Stomach (tissue), 19 donors: Measurements from ENCODE around the gene NXPH3. TPM values are rescaled to one million over a fixed set of nuclear protein-coding genes. Genes with fewer than 3 reads are reported as not detected.
A peak's percentile ranks its signal among the peaks of the same experiment; 100 is the strongest.

ENCODE experiments used
- DNase-seq, 2 donors: peaks; one replicate each; pipeline versions ENCODE4 v3.0.0 to v3.0.0-alpha.2; 2013 to 2019
- H3K27ac ChIP-seq, 5 donors: fragments of 200-600 bp in 4 of 5; sonication (generic) in 4 of 5; one replicate each; pipeline ENCODE4 v1.5.1; 2013 to 2019; ENCODE audit warnings: mild to moderate bottlenecking in 1 of 5, moderate library complexity in 1 of 5
- H3K27me3 ChIP-seq, 3 donors: fragments of 200-600 bp; sonication (generic); one replicate each; pipeline ENCODE4 v1.5.1; 2017 to 2019; ENCODE audit warnings: mixed run types in 1 of 3
- H3K36me3 ChIP-seq, 4 donors: fragments of 200-600 bp; sonication (generic); 1 replicate in 3 of 4; 2 replicates in 1 of 4; pipeline ENCODE4 v1.5.1; 2016 to 2019
- H3K4me1 ChIP-seq, 4 donors: fragments of 200-600 bp; sonication (generic); one replicate each; pipeline ENCODE4 v1.5.1; 2016 to 2019
- H3K4me3 ChIP-seq, 4 donors: fragments of 200-600 bp; sonication (generic) in 3 of 4; one replicate each; pipeline ENCODE4 v1.5.1; 2016 to 2019; ENCODE audit warnings: mild to moderate bottlenecking in 1 of 4
- H3K9me3 ChIP-seq, 4 donors: fragments of 200-600 bp; sonication (generic); one replicate each; pipeline ENCODE4 v1.5.1; 2016 to 2019
- EP300 ChIP-seq: sonication (generic); formaldehyde crosslinking; IDR thresholded peaks from one replicate; pipeline ENCODE4 v1.6.1; 2017; ENCODE audit warnings: antibody characterized with exemption
- POLR2A ChIP-seq, 4 donors: fragments of 450-650 bp; IDR thresholded peaks; one replicate each; pipeline ENCODE4 v1.6.1; 2016; ENCODE audit warnings: antibody characterized with exemption in 4 of 4, control low read depth in 2 of 4, mild to moderate bottlenecking in 1 of 4, moderate library complexity in 1 of 4
- POLR2AphosphoS5 ChIP-seq, 3 donors: sonication (generic); formaldehyde crosslinking; IDR thresholded peaks; one replicate each; pipeline ENCODE4 v1.6.1; 2016; ENCODE audit warnings: antibody characterized with exemption in 3 of 3
- WGBS, 5 donors: extraction: QIAGEN DNeasy Blood & Tissue Kit in 3 of 5; methylation state at CpG; one replicate each; pipeline versions ENCODE4 v1.1.5 to v1.1.7; 2013 to 2018; 5-methylcytosine and 5-hydroxymethylcytosine counted together
- intact Hi-C: fragments of 100-400 bp; cut with DNase I; formaldehyde crosslinking; loops from one replicate; pipeline ENCODE4 v1.15.1; 2023; ENCODE audit warnings: low total_unique reads
- long read RNA-seq, 10 donors: transcript quantifications; one replicate each; lab custom pipeline, GENCODE V29; 2026
- polyA plus RNA-seq, 3 donors: library from polyadenylated mRNA; stranded (reverse); fragments of 200-250 nt; gene quantifications; one replicate each; pipeline ENCODE4 v1.2.3, GENCODE V29; 2013
- total RNA-seq, 5 donors: library from RNA; depleted of rRNA; stranded (reverse); fragments of >200 nt; gene quantifications; one replicate each; pipeline versions ENCODE4 v1.1.0 to v1.2.3, GENCODE V29; 2014 to 2016
- TF ChIP-seq, protein P1 (sequence below), 7 experiments: fragments of 450-650 bp in 4 of 7; fragments of 200-600 bp in 3 of 7; sonication (generic) in 3 of 7; IDR thresholded peaks; one replicate each; pipeline ENCODE4 v1.5.1; 2016 to 2019; ENCODE audit warnings: antibody characterized with exemption in 7 of 7, control low read depth in 2 of 7, mild to moderate bottlenecking in 1 of 7
- donor health status: healthy with polysubstance abuse.
- donor health status: Bipolar disorder and iron deficiency.
- donor health status: healthy.

The NXPH3 gene
- 10 to 100 TPM in 1 of 5 donors, 1 to 10 TPM in 2, not detected in 2; 1.0 to 10.7 (median 1.3) TPM for total RNA-seq
- 1 to 10 TPM in 1 of 3 donors, under 1 TPM in 2; 0.50 to 2.6 (median 0.92) TPM for polyA plus RNA-seq
- long read RNA-seq, donor 1, full-length matches to known transcripts, result 2 of 2 reads
- long read RNA-seq, donor 1, partial matches to known transcripts, result 0 of 2 reads
- long read RNA-seq, donor 1, other reads (novel, unspliced or antisense), result 0 of 2 reads
- long read RNA-seq, donor 2, full-length matches to known transcripts, result 1 of 1 reads
- long read RNA-seq, donor 2, partial matches to known transcripts, result 0 of 1 reads
- long read RNA-seq, donor 2, other reads (novel, unspliced or antisense), result 0 of 1 reads
- long read RNA-seq, donor 3, full-length matches to known transcripts, result 1 of 1 reads
- long read RNA-seq, donor 3, partial matches to known transcripts, result 0 of 1 reads
- long read RNA-seq, donor 3, other reads (novel, unspliced or antisense), result 0 of 1 reads
- long read RNA-seq, donor 4, full-length matches to known transcripts, result 1 of 1 reads
- long read RNA-seq, donor 4, partial matches to known transcripts, result 0 of 1 reads
- long read RNA-seq, donor 4, other reads (novel, unspliced or antisense), result 0 of 1 reads
- long read RNA-seq, donor 5, full-length matches to known transcripts, result 2 of 2 reads
- long read RNA-seq, donor 5, partial matches to known transcripts, result 0 of 2 reads
- long read RNA-seq, donor 5, other reads (novel, unspliced or antisense), result 0 of 2 reads
- long read RNA-seq, donor 6, full-length matches to known transcripts, result 2 of 2 reads
- long read RNA-seq, donor 6, partial matches to known transcripts, result 0 of 2 reads
- long read RNA-seq, donor 6, other reads (novel, unspliced or antisense), result 0 of 2 reads
- long read RNA-seq, donor 7, full-length matches to known transcripts, result 3 of 3 reads
- long read RNA-seq, donor 7, partial matches to known transcripts, result 0 of 3 reads
- long read RNA-seq, donor 7, other reads (novel, unspliced or antisense), result 0 of 3 reads
- long read RNA-seq, donor 8, full-length matches to known transcripts, result 3 of 3 reads
- long read RNA-seq, donor 8, partial matches to known transcripts, result 0 of 3 reads
- long read RNA-seq, donor 8, other reads (novel, unspliced or antisense), result 0 of 3 reads
- long read RNA-seq, donor 9, full-length matches to known transcripts, result 1 of 1 reads
- long read RNA-seq, donor 9, partial matches to known transcripts, result 0 of 1 reads
- long read RNA-seq, donor 9, other reads (novel, unspliced or antisense), result 0 of 1 reads
- long read RNA-seq, donor 10, result 0 reads

GRCh38 chr17:49575679-49576087, at the start of gene NXPH3:
NXPH3 (plus strand) TSS chr17:49575871; CDS start chr17:49576220, 349 bp downstream.
- Histone ChIP-seq H3K9me3 (no peaks in the 10 kb centered on the region), H3K27ac (peak within 1 kb of the TSS in 4 of 5 donors; percentile 61 to 85 (median 74)), H3K4me3 (peak within 1 kb of the TSS; percentile 57 to 83 (median 74)), H3K4me1 (peaks cover 19 to 56% (median 42%) of the 10 kb centered on the region in 4 donors), H3K27me3 (peaks cover 0 to 58% (median 16%) of the 10 kb centered on the region in 3 donors), H3K36me3 (no peaks in the 10 kb centered on the region)
- 0 to 7% (median 1%) methylated on average over 3 to 55 of the region's 55 CpGs for WGBS, 5 donors
- DNase-seq, result peak; percentile 80 to 86
- TF ChIP-seq, protein P1, sequence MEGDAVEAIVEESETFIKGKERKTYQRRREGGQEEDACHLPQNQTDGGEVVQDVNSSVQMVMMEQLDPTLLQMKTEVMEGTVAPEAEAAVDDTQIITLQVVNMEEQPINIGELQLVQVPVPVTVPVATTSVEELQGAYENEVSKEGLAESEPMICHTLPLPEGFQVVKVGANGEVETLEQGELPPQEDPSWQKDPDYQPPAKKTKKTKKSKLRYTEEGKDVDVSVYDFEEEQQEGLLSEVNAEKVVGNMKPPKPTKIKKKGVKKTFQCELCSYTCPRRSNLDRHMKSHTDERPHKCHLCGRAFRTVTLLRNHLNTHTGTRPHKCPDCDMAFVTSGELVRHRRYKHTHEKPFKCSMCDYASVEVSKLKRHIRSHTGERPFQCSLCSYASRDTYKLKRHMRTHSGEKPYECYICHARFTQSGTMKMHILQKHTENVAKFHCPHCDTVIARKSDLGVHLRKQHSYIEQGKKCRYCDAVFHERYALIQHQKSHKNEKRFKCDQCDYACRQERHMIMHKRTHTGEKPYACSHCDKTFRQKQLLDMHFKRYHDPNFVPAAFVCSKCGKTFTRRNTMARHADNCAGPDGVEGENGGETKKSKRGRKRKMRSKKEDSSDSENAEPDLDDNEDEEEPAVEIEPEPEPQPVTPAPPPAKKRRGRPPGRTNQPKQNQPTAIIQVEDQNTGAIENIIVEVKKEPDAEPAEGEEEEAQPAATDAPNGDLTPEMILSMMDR (IDR thresholded peaks at IDR 0.05), result peak in 3 of 7 experiments; percentile 45 to 82 (median 49)
- no peak for TF ChIP-seq POLR2A (IDR thresholded peaks at IDR 0.05)
- intact Hi-C loops, result loop anchor here (10.0 kb wide), 2 partner anchors 189 to 279 kb away; partner anchors contain the start of gene FAM117A

GRCh38 chr17:49527927-49528651, 47.6 kb upstream of the NXPH3 start:
- intact Hi-C loops, result no loop called here
- TF ChIP-seq POLR2A (IDR thresholded peaks at IDR 0.05) (no peak), POLR2AphosphoS5 (IDR thresholded peaks at IDR 0.05) (no peak), EP300 (no peak)
- TF ChIP-seq, protein P1 (IDR thresholded peaks at IDR 0.05), result no peak
- Histone ChIP-seq H3K4me1 (peaks cover 0 to 10% (median 3%) of the 10 kb centered on the region in 4 donors), H3K9me3 (no peaks in the 10 kb centered on the region), H3K27ac (no peak overlapping the region), H3K27me3 (peaks cover 0 to 52% (median 0%) of the 10 kb centered on the region in 3 donors), H3K4me3 (no peak overlapping the region), H3K36me3 (no peaks in the 10 kb centered on the region)
- WGBS, 5 donors, result 65 to 77% (median 71%) methylated on average over 11 of the region's 11 CpGs
- DNase-seq, result peak in 1 of 2 donors; percentile 16

DNA sequence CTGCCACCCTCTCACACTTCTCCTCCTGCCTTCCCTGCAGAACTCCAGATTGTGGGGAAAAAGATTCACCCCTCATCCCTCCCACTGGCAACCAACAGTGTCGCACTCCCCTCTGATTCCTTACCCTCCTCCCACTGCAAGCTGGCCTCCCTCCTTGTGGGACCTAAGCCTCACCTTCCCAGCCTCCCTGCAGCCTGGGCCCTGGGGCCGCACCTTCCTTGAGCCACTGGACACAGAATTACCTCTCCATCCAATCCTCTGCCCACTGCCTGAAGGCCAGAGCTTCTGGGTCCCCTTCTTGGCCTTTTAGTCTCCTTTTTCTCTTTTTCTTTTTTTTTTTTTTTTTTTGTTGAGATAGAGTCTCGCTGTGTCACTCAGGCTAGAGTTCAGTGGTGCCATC, 46.7 kb upstream of the NXPH3 start:
- H3K4me3 ChIP-seq, result no peak overlapping the region
- H3K27me3 ChIP-seq, result peaks cover 0 to 61% (median 0%) of the 10 kb centered on the region in 3 donors
- intact Hi-C loops, result no loop called here
- no peak overlapping the region for H3K27ac ChIP-seq
- H3K9me3 ChIP-seq, result no peaks in the 10 kb centered on the region
- no peak for DNase-seq
- WGBS, 5 donors, result 90 to 95% (median 94%) methylated on average over 3 of the region's 3 CpGs
- no peaks in the 10 kb centered on the region for H3K36me3 ChIP-seq
- peaks cover 0 to 4% (median 1%) of the 10 kb centered on the region in 4 donors for H3K4me1 ChIP-seq
- TF ChIP-seq POLR2A (IDR thresholded peaks at IDR 0.05), result no peak
- TF ChIP-seq POLR2AphosphoS5 (IDR thresholded peaks at IDR 0.05), result no peak
- TF ChIP-seq, protein P1 (IDR thresholded peaks at IDR 0.05), result no peak
- no peak for TF ChIP-seq EP300
